ENCODE data around the gene MBL2. TPM values are rescaled to one million over a fixed set of nuclear protein-coding genes. Genes with fewer than 3 reads are reported as not detected.
A peak's percentile ranks its signal among the peaks of the same experiment; 100 is the strongest.

Gene MBL2
- polyA plus RNA-seq = not detected

- Mint-ChIP-seq H3K4me3 (no peak within 1 kb of the TSS), H3K36me3 (peaks cover 2% of the 10 kb centered on the region), H3K4me1 (no peaks in the 10 kb centered on the region), H3K27ac (no peak within 1 kb of the TSS), H3K9me3 (no peaks in the 10 kb centered on the region), H3K27me3 (peaks cover 2% of the 10 kb centered on the region)
These were observed at the start of gene MBL2 for GRCh38 chr10:52772623-52773022. TSS of gene MBL2 (minus strand) at chr10:52772784. CDS start at chr10:52771635, 1,149 bp downstream.

- H3K27ac Mint-ChIP-seq = no peak overlapping the region
- no peaks in the 10 kb centered on the region for H3K4me1 Mint-ChIP-seq
- H3K9me3 Mint-ChIP-seq = no peaks in the 10 kb centered on the region
- H3K36me3 Mint-ChIP-seq = no peaks in the 10 kb centered on the region
- no peaks in the 10 kb centered on the region for H3K27me3 Mint-ChIP-seq
- H3K4me3 Mint-ChIP-seq = no peak overlapping the region
These were observed 47.7 kb upstream of the MBL2 start for GRCh38 chr10:52820309-52820708.

GRCh38 chr10:52818019-52818418, 45.4 kb upstream of the MBL2 start:
- Mint-ChIP-seq H3K36me3 (no peaks in the 10 kb centered on the region), H3K27ac (no peak overlapping the region), H3K9me3 (no peaks in the 10 kb centered on the region), H3K4me3 (no peak overlapping the region), H3K4me1 (peaks cover 0 to 2% (median 0%) of the 10 kb centered on the region in 3 donors), H3K27me3 (no peaks in the 10 kb centered on the region)

- Mint-ChIP-seq H3K36me3 (no peaks in the 10 kb centered on the region), H3K4me1 (peaks cover 0 to 2% (median 0%) of the 10 kb centered on the region in 3 donors)
These were observed 41.9 kb upstream of the MBL2 start for GRCh38 chr10:52814506-52814905.

GRCh38 chr10:52811776-52812175, 39.2 kb upstream of the MBL2 start:
- Mint-ChIP-seq H3K4me1 (peaks cover 0 to 2% (median 1%) of the 10 kb centered on the region in 3 donors), H3K9me3 (no peaks in the 10 kb centered on the region), H3K36me3 (no peaks in the 10 kb centered on the region), H3K27me3 (no peaks in the 10 kb centered on the region), H3K4me3 (no peak overlapping the region), H3K27ac (no peak overlapping the region)

More at GRCh38 chr10:52814506-52814905, 41.9 kb upstream of the MBL2 start:
- no peak overlapping the region for H3K27ac Mint-ChIP-seq
- no peaks in the 10 kb centered on the region for H3K9me3 Mint-ChIP-seq
- no peaks in the 10 kb centered on the region for H3K27me3 Mint-ChIP-seq
- no peak overlapping the region for H3K4me3 Mint-ChIP-seq

GRCh38 chr10:52810761-52811160, 38.2 kb upstream of the MBL2 start:
- Mint-ChIP-seq H3K4me3 (no peak overlapping the region), H3K36me3 (no peaks in the 10 kb centered on the region), H3K27ac (no peak overlapping the region), H3K27me3 (no peaks in the 10 kb centered on the region), H3K9me3 (peaks cover 0 to 4% (median 0%) of the 10 kb centered on the region in 3 donors), H3K4me1 (peaks cover 0 to 2% (median 1%) of the 10 kb centered on the region in 3 donors)

- H3K4me1 Mint-ChIP-seq = peaks cover 0 to 1% (median 0%) of the 10 kb centered on the region in 3 donors
- peaks cover 0 to 4% (median 0%) of the 10 kb centered on the region in 3 donors for H3K9me3 Mint-ChIP-seq
- no peaks in the 10 kb centered on the region for H3K27me3 Mint-ChIP-seq
- no peaks in the 10 kb centered on the region for H3K36me3 Mint-ChIP-seq
- H3K4me3 Mint-ChIP-seq = no peak overlapping the region
- H3K27ac Mint-ChIP-seq = no peak overlapping the region
These were observed 35.2 kb upstream of the MBL2 start for GRCh38 chr10:52807803-52808202.

- Mint-ChIP-seq H3K27ac (no peak overlapping the region), H3K4me3 (no peak overlapping the region), H3K4me1 (peaks cover 0 to 1% (median 0%) of the 10 kb centered on the region in 3 donors), H3K27me3 (no peaks in the 10 kb centered on the region), H3K9me3 (peaks cover 0 to 6% (median 2%) of the 10 kb centered on the region in 3 donors), H3K36me3 (no peaks in the 10 kb centered on the region)
These were observed 33.1 kb upstream of the MBL2 start for GRCh38 chr10:52805414-52806285.

- H3K9me3 Mint-ChIP-seq = peaks cover 0 to 15% (median 8%) of the 10 kb centered on the region in 3 donors
- H3K4me3 Mint-ChIP-seq = no peak overlapping the region
- no peaks in the 10 kb centered on the region for H3K36me3 Mint-ChIP-seq
- H3K27me3 Mint-ChIP-seq = no peaks in the 10 kb centered on the region
- no peak overlapping the region for H3K27ac Mint-ChIP-seq
- no peaks in the 10 kb centered on the region for H3K4me1 Mint-ChIP-seq
These were observed 29.4 kb upstream of the MBL2 start for GRCh38 chr10:52801947-52802346.

- no peak overlapping the region for H3K4me3 Mint-ChIP-seq
- no peaks in the 10 kb centered on the region for H3K27me3 Mint-ChIP-seq
- H3K36me3 Mint-ChIP-seq = no peaks in the 10 kb centered on the region
- H3K9me3 Mint-ChIP-seq = peaks cover 0 to 3% (median 0%) of the 10 kb centered on the region in 3 donors
- H3K27ac Mint-ChIP-seq = no peak overlapping the region
- no peaks in the 10 kb centered on the region for H3K4me1 Mint-ChIP-seq
These were observed 13.5 kb upstream of the MBL2 start for GRCh38 chr10:52786098-52786497.

GRCh38 chr10:52785418-52785817, 12.8 kb upstream of the MBL2 start:
- Mint-ChIP-seq H3K27ac (no peak overlapping the region), H3K4me3 (peak overlapping the region in 1 of 4 donors; percentile 33), H3K9me3 (peaks cover 0 to 3% (median 0%) of the 10 kb centered on the region in 3 donors), H3K36me3 (no peaks in the 10 kb centered on the region), H3K4me1 (no peaks in the 10 kb centered on the region), H3K27me3 (no peaks in the 10 kb centered on the region)

GRCh38 chr10:52783726-52784125, 11.1 kb upstream of the MBL2 start:
- Mint-ChIP-seq H3K9me3 (peaks cover 0 to 3% (median 0%) of the 10 kb centered on the region in 3 donors), H3K4me1 (no peaks in the 10 kb centered on the region), H3K27me3 (no peaks in the 10 kb centered on the region), H3K36me3 (no peaks in the 10 kb centered on the region), H3K27ac (no peak overlapping the region), H3K4me3 (no peak overlapping the region)

- no peaks in the 10 kb centered on the region for H3K36me3 Mint-ChIP-seq
- H3K9me3 Mint-ChIP-seq = peaks cover 0 to 3% (median 0%) of the 10 kb centered on the region in 3 donors
- no peaks in the 10 kb centered on the region for H3K27me3 Mint-ChIP-seq
- no peak overlapping the region for H3K27ac Mint-ChIP-seq
- H3K4me3 Mint-ChIP-seq = no peak overlapping the region
- no peaks in the 10 kb centered on the region for H3K4me1 Mint-ChIP-seq
These were observed 10.0 kb upstream of the MBL2 start for GRCh38 chr10:52782554-52782953.

GRCh38 chr10:52780391-52781155, 8.0 kb upstream of the MBL2 start:
- no peaks in the 10 kb centered on the region for H3K36me3 Mint-ChIP-seq
- no peaks in the 10 kb centered on the region for H3K4me1 Mint-ChIP-seq
- peaks cover 0 to 3% (median 0%) of the 10 kb centered on the region in 3 donors for H3K9me3 Mint-ChIP-seq
- no peak overlapping the region for H3K27ac Mint-ChIP-seq
- no peaks in the 10 kb centered on the region for H3K27me3 Mint-ChIP-seq
- no peak overlapping the region for H3K4me3 Mint-ChIP-seq
